SIG-M5 treated with dmso at 0.1 percent for 504 hours (cell line): ENCODE measurements around the gene CD6.
"Not testable (repeated sequence)": the region's sequence is repeated elsewhere in the genome, so short reads cannot be mapped to it uniquely, and the experiment has no call there.

Experiments
- DNase-seq: peaks from one replicate; lab custom pipeline; 2025; ENCODE audit not compliant: unreplicated experiment; lab: John Stamatoyannopoulos, UW

CD6 gene

DNA sequence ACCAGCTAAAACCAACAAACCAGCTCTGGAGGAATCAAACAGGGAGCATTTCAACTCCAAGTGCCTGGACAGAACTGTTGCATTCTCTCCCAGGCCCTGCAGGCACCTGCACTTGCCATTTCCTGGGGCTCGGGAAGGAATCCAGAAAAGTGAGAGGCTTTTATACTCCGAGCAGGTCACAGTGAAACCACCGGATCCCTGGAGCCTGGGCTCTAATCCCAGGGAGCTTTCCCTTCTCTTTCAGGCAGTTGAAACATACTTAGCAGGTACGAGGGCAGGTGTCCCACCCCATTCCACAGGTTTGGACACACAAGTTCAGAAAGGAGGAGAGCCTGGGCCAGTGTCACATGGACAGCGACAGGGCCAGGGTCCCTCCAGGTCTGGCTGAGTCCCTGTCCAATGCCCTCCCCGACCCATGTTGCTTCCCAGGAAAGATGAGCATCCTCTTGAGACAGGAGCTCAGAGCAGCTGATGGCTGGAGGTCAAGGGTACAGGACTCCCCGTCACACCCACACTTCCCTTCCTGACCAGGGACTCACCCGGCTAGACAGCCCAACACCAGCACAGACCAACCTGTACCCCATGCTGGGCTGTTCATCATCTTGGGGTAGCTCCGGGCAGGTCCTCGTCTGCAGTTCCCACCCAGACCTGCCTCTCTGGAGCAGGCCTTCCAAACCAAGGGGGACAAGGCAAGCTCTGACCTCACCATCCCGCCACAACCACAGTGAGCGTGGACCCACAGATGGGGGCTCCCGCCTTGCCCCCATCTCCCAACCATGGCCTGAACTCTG, 80.9 kb downstream of the CD6 start:
- DNase-seq, result no peak

DNA sequence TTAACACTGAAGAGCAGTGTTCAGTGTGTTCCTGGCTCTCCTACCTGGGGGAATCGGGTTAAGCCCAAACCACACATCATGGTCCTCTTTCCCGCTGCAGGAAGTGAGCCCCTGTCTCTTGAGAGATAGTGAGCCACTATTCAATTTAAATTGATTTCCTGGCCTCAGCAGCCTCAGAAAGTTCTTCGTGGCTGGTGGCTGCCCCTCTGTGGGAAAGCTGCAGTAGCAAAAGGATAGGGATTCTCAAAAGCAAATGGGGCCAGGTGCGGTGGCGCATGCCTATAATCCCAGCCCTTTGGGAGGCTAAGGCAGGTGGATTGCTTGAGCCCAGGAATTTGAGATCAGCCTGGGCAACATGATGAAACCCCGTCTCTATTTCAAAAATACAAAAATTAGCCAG, 81.7 kb downstream of the CD6 start:
- DNase-seq, result no peak

DNA sequence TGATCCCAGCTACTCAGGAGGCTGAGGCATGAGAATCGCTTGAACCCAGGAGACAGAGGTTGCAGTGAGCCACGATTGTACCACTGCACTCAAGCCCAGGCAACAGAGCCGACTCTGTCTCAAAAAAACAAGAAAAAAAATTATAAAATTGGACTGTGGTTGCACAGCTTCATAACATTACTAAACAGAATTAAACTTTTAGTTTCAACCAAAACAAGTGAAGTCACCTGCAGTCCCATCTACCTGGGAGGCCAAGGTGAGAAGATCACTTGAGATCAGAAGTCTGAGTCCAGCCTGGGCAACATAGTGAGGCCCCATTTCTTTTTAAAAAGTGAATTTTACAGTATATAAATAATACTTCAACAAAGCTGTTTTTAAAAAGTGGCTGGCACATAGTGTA, 83.0 kb downstream of the CD6 start:
- DNase-seq, result no peak

DNA sequence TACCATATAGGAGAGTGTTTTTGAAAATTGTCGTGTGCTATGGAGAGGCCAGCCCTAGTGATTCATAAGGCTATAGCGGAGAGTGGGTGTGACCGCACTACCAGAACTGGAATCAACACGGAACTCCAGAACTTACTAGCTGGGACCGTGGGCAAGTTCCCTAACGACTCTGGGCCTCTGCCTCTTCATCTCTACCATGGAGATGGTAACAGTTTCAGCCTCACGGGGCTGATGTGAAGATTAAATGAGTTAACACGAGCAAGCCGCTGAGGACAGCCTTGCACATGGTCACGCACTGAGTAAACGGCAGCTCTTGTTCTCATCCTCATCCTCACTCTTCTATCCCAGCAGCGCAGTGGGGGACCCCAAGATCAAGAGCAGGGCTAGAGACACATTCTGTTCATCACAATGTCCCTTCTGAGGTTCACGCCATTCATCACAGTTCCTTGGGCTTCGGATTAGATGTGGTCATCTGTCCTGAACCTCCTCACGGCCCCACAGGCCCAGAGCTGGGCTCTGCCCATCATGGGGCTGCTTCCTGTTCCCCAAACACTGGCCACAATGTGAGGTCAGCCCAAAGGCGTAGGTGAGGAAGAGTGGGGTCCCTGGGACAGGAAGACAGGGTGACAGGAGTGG, 83.6 kb downstream of the CD6 start:
- no peak for DNase-seq

DNA sequence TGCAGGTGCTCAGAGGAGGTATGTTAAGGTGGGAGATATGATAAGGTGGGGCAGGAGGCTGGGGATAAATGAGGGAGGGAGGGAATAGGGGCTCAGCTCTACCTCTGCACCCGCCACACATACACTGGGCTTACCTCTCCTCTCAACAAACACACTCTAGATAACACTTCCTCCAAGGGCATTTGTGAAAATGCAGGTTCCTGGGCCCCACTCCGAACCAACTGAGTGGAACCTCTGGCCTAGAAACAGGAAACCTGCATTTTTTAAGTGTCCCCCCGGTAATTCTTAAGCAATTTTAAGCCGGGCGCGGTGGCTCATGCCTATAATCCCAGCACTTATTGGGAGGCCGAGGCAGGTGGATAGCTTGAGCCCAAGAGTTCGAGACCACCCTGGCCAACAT, 84.3 kb downstream of the CD6 start:
- no peak for DNase-seq

DNA sequence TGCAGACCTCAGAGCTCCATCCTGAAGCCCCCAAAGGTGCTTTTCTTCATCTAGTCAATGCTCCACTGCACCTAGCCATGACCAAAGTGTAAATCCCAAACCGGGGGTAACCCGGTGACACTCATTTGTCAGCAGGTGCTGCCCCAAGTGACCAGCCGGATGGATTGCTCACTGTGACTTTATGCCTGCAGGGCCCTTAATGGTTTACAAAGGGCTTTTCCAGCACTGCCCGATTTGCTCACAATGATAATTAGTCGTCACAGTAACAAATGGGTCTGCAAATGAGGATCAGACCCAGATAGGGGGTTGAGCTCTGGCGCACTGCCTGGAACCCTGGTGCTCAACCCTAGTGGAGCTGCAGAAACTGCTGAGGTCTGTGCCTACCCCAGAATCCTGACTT, 85.1 kb downstream of the CD6 start:
- no peak for DNase-seq

DNA sequence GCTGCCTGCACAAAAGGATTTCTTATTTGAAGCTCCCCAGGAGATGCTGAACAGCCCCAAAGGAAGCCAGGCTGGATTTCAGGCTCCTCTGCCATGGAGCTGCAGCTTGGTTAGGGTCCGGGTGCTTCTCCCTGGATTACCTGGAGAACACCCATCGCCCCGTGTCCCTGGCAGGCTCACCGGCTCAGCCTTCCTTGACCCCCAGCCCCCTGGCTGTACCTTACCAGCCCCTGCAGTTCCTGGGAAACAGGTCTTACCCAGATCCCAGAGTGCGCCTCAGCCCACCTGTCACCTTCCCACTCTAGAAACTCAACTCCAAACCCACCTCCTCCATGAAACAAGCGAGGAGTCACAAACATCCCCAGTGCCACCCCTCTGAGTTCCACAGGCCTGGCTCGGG, 85.5 kb downstream of the CD6 start:
- DNase-seq, result no peak

DNA sequence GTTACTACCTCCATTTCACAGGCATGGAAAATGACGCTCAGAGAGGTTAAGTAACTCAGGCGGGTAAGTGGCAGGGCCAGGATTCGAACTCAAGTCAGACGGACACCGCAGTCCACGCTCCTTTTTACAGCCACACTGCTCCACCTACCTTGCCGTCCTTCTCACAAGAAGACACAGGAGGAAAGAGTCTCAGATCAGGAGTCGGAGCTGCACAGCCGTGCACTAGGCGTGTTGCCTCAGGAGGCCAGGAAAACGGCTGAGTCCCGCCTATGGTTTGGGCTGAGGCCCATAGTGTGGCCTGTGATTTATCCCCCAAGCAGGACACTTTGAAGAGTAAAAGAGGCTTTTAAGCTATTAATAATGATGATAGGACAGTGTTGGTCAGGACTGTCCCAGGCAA, 86.1 kb downstream of the CD6 start:
- DNase-seq, result no peak

DNA sequence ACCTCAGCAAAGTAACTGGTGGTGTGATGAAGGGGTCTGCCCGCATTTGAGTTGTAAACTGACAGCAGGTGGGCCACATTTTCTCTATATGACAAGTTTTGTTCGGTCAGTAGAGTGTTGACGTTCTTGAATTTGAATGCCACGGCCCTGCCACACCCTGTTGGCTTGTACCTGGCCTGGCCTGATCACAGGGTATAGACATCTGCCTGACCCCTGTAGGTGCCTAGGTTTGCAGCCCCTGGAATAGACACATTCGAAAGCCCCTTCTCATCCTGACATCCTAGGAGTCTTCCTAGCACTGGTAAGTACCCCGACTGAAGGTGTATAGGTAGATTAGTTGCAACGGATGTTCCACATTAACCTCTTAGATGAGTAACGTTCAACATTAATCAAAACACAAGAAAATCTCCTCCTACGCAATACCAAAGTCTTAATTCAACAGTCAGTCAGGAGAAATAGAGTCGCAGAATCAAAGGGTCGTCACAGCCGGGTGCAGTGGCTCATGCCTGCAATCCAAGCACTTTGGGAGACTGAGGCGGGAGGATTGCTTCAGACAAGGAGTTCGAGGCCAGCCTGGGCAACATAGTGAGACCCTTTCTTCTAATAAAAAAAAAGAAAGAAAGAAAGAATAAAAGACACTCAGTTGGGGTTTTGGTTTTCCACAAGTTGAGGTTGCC, 87.2 kb downstream of the CD6 start:
- no peak for DNase-seq

DNA sequence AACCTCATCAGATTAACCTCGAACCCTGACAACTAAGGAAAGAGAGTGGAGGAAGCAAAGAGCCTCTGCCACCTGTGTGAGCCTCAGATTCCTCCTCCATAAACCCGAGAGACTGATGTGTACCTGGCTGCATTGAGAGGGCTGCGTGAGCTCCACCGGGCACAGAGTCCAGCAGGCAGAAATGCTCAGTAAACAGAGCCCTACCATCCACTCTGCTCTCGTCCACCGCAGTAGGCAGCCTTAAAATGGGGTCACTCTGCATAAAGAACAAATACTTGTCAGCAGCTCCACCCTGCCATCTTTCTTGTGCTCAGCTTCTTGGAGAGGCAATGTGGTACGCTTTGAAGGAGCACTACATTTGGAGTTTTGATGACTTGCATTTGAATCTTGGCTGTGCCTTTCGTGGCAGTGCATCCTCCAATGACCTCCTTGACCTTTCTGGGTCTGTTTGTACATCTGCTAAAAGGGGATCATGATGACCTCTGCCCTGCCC, 87.8 kb downstream of the CD6 start:
- no peak for DNase-seq

DNA sequence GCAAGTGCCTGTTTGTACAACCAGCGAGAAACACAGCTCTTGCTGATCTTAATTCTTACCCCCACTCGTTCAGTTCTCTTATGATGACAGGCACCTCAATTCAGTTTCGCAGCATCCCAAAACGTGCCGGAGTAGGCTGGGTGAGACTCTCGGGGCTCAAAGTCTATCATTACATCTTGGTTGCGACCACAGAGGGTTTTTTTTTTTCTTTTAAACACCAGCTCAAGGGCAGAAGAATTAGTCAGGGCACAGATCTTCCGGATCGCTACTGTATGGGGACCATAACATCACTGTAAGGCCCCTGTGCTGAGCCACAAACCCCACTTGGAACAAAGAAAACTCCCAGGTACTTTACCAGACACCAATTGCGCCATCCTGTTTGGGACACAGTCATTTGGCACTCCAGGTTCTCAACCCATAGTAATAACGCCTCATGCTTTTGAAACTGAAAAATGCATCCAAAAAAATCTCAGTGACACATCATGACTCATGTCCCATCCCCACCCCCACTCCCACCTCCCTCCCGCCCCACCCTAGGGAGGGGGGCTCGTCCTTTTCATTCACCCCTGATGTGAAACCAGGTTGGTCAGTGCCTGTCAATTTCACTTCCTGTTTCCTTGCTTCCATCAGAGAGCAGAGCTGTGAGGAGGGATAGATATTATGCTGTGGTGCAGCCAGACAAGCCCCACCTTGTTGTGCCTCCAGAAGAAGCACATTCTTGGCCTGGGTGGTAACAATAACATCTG, 89.8 kb downstream of the CD6 start:
- peak; percentile 89 for DNase-seq

DNA sequence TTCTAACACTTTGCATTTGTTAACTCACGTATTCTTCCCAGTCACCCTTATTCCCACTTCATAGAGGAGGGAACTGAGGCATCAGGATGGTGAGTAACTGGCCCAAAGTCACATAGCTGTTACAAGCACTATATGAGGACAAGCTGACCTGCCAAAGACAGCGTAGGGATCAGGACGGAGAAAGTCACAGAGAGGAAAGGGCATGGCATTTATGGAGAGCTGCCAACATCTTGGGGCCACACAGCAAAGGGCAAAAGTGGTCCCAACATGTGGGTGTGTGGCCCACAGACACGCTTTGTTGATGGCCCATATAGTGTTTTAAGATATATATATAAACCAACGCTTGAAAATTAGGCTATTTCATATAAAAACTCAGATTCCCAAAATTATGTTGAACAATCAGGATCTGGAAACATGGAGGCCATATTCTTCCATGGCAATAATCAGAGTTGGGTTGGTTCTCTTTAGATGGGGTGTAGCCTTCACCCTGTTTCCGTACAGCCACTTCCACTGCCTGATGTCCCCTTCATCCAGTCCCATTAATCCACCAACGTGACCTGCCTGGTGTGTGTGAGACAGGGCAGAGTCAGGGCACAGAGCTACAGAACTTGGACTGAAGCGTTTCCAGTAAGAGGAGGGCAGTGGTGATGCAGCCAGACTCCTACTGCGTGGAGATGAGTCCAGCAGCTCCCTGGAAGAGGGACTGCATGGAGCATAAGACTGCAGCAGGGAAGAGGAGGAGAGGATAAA, 90.9 kb downstream of the CD6 start:
- DNase-seq, result no peak

DNA sequence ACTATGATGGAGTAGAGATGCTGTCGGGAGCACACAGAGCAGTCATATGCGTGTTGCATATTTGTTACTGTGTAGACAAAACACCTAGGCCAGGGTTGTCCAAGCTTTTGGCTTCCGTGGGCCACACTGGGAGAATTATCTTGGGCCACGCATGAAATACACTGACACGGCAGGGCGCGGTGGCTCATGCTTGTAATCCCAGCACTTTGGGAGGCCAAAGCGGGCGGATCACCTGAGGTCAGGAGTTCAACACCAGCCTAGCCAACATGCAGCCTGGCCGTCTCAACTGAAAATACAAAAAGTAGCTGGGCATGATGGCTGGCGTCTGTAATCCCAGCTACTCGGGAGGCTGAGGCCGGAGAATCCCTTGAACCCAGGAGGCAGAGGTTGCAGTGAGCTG, 93.8 kb downstream of the CD6 start:
- DNase-seq, result not testable (repeated sequence)

DNA sequence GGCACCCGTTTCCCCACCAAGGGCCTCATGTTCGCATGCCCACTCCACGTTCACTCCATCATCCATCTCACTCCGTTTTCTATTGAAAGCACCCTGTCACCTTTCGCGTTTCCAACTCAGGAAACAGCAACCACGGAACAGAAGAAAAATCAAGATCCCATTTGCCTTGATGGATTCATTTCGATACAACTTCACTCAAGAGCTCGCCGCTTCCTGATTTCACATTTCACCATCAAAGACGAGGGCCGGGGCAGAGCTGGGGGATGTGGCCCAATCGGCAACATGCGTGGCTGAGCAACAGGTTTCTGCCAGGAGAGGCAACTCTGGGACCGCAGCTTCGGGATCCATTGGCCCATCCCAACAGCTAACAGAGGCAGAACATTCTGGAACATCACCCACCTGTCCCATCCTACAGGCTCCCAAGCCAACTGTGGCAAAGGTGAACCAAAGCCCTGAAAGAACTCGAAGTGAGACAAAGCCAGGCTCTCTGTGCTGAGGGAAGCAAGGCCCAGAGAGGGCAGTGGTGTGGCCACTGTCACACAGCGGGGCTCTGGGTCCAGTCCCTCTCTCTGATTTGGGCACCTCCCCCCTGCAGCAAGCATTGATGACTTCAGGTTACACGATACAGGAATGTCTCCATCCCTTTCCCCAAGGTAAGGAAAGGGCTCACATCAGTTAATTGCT, 94.6 kb downstream of the CD6 start:
- DNase-seq, result peak; percentile 3

DNA sequence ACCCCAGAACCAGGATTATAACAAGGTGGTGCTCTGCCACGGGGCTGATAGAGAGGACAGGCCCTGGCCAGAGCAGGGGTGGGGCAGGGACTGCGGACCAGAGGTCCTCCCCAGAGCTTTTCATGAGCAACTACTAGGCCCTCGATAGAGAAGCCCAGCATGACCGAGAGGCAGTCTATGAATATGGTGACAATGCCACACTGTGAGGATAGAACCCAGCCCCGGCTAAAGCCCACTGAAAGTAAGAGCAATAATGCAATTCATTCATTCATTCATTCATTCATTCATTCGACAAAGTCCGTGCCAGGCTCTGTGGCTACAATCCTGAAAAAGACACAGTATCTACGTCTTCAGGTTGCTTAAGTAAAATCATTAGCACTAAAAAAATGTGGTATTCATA, 95.2 kb downstream of the CD6 start:
- no peak for DNase-seq

DNA sequence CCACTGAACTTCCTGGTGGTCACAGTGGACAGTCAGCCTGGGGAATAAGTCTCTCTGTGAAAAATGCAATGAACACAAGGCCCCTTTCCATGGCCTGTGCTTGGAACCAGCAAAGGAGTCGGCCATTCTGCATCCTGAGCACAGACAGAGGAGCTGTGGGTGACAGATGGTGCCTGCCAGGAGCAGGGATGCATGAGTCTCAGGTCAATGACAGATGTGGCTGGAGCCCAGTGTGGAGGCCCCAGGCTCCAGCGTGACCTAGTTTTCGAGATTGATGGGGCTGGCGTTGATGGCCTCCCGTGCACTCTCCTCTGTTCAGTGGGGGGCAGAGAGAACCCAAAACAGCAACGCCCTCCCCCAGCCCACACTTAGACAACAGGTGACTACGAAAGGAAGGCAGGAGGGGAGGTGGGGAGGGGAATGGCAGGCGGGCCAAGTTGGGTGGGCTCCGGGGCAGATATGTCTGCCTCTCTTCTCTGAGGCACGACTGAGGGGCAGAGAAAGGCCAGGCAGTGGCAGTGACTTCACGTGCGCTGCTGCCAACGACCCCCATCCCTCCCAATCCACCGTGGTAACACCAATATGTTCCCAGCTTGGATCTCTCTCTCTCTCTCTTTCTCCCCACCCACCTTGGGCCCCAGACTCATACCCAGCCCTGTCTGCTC, 96.4 kb downstream of the CD6 start:
- no peak for DNase-seq

DNA sequence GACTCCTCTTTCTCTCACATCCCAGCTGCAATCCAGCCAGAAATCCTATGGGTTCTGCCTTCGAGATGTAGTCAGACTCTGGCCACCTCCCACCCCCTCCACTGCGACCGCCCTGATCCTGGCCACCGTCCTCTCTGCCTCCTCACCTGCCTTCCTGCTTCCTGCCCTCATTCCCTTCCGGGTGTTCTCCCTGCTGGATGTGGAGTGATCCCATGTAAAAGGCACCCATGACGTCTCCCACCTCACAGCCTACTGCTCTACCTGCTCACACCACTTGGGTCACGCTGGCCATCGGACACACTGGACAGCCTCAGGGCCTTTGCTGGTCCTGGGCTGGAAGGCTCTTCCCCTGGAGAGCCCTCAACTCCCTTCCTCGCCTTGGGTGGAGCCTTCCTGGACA, 97.1 kb downstream of the CD6 start:
- no peak for DNase-seq

DNA sequence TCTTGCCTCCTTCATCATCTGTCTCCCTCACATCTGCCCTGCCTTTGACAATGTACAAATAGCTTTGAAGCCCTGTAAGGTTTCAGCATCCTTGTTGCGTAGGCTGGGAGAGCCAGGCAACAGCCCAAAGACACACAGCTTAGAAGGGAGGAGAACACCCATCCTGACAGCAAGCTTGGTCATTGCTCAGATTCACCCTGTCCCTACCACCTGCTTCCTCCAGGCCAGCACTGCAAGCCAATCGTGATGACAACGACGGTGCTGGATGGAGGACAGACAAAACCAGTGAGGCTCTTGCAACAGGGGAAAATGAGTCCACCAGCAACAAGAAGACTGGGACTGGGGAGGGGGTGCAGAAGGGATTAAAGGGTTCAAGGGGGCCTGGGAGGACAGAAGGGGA, 97.9 kb downstream of the CD6 start:
- no peak for DNase-seq
